Fibroblast of skin of right biceps (primary cell): ENCODE data around the gene PAK1.
"Not testable (repeated sequence)": the region's sequence is repeated elsewhere in the genome, so short reads cannot be mapped to it uniquely, and the experiment has no call there.

Source experiments
- DNase-seq: peaks from one replicate; pipeline ENCODE4 v3.0.0-alpha.2; 2013

PAK1 gene

DNA sequence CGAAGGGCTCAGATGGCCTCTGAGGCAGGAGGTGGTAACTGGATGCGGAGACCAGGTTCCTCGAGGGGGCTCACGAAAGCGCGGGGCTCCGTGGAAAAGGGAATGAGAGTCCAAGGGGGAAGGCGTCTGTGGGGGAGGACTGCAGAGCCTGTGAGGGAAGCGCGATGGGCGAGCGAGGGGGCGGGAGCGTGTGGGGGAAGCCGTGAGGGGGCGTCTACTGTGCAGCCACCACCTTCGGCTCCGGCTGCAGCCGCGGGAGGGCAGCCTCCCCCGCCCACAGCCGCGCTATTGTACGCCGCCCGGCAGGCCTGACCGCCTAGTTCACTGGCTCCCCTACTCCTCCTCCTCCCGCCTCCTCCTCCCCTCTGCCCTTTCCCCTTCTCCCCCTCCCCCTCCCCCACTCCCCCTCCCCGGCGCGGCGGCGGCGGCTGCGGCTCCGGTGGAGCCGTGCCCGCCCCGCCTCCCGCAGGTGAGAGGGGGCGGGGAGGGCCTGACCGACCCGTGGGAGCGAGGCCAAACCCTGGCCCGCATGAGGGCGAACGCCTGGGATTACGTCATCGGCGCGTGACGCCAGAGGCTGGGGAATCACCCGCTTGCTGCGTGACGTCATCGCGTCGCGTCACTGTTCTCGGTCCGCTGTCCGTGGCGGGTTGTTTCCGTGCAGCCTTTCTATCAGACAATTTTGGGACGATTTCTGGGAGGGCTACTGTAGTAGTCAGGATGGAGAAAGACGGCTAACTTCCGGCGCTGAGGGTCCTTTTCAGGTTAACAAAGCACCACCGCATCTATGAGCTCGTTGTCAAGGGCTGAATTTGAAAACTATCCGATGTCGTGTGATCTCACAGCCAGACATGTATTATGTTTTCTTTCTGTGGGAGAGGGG lies at the start of gene PAK1:
Gene PAK1, minus strand, starts transcription at position 294 of the 883 bp plus-strand sequence. CDS start 81,574 bp downstream, outside the sequence.
- peak; percentile 89 for DNase-seq

DNA sequence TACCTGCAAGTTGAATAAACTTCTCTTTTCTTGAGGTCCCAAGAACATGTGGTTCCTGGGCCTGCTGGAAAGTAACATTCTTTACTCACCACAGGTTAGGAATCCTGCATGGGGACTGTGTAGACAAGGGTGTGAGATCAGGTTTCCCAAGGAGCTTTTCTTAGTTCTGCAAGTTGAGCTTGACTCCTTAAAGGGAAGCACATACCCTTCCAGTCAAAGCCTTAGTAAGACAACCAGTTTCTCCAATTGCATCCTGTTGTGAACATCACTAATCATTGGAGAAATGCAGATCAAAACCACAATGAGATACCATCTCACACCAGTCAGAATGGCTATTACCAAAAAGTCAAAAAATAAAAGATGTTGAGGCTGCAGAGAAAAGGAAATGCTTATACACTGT lies 48.3 kb upstream of the PAK1 start:
- DNase-seq = peak; percentile 75

DNA sequence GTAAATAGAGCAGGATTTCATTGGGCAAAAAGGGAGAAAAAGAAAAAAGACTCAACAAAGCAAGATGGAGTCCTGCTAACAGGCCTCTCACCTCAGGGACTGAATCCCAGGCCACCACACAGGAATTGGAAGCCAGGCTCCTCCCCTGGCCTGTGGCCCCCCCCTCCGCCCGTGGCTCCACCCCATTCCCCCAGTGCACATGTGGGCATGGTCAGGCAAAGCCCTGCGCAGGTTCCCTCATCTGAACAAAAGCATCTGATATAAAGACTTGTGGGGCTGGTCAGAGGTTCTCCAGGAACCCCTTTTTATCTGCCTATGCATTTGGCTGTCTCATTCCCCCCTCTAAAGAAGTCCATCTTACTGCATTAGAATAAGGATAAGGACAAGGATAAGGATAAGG lies 46.0 kb upstream of the PAK1 start:
- DNase-seq = no peak

DNA sequence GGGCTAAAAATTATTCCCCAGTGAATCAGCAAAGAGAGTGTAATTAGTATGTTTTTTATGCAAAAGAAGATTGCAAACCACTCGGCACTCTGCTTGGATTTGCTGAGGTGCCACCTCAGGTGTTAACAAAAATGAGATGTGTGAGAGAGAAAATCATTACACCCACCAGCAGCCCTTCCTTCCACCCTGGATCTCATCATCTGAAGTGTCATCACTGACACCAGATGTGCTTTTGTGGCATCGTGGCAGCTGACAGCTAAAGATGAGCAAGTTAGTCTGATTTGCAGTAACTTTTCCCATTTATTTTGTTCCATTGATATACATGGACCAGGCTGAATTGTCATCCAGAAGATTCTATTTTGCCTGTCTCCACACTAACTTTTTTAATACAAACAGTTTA lies 44.6 kb upstream of the PAK1 start:
- no peak for DNase-seq

DNA sequence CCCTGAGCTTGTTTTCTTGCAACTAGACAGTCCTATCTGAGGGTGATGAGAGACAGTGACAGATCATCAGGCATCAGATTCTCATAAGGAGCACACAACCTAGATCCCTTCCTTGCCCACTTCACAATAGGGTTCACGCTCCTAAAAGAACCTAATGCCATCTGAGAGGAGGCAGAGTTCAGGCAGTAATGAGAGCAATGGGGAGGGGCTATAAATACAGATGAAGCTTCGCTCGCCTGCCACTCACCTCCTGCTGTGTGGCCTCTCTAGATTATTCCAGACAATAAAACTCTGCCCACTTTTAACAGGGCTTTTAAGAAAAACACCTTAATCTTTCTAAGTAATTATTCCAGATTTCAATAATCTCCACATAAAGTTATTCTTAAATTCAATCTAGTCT lies 43.9 kb upstream of the PAK1 start:
- no peak for DNase-seq

DNA sequence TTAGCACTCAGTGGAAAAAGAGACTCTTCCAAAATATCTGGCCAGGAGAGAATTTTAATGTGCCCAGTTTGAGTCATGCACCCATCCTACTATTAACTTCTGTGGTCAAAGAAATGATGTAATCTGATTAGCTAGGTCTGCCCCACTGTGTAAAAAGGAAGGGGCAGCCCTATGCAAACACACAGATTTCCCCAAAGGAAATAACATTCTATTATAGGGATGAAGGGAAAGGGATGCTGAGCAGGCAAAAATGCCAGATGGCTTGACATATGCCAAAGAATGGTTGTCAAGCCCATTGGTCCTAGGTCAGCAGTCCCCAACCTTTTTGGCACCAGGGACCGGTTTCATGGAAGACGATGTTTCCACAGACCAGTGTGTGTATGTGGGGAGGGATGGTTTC lies 43.3 kb upstream of the PAK1 start:
- DNase-seq = peak; percentile 8

DNA sequence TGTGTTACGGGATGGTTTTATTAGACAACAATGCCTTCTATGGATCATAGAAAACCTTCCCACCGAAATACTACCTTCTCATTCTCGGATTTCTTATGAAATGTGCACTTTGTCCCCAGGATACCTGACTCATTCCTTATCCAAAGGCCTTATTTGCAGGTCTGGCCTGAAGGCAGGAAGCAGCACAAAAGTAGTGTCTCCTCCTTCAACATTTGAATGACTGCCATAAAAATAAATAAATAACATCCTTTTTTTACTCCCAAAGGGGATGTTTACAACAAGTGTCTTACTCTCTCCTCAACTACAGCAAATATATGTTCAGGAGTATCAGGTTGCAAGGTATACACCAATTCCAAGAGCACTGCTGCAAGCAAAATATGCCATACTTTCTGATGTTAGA lies 41.6 kb upstream of the PAK1 start:
- DNase-seq = no peak

DNA sequence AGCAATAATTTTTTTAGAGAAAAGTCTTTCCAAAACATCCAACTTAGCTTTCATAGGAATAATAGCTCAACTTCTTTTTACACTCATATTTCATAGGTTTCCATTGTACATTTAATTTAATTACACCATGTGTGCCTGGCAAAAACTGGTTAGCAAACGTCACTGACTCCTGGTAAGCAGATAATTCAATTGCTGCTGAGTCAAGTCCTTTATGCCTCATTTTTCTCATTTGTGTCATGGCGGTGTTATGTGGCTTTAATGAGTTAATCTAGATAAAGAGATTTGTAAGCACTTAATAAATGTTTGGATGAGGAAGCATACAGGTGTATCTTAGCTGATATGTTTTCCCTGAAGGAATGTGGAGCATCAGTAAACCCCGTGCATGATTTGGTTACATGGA lies 41.2 kb upstream of the PAK1 start:
- DNase-seq = no peak

DNA sequence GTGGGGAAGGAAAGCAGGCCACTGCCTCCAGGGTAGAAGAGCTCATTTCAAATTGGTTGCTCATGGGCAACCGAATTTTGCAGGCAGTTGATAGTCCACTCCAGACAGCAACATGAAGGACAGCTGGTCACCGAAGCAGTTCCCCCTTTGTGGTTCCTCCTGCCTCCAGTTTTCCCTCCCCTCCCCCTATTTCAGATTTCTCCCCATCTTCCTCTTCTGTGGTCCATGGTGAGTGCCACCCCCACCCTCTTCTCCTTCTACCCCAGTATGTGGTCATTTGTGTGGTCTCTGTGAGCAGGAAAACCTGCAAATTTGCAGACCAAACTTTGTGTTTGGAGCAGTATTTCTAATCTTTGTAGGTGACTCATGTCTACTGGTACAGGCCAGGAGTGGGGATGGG lies 38.2 kb upstream of the PAK1 start:
- DNase-seq = no peak

DNA sequence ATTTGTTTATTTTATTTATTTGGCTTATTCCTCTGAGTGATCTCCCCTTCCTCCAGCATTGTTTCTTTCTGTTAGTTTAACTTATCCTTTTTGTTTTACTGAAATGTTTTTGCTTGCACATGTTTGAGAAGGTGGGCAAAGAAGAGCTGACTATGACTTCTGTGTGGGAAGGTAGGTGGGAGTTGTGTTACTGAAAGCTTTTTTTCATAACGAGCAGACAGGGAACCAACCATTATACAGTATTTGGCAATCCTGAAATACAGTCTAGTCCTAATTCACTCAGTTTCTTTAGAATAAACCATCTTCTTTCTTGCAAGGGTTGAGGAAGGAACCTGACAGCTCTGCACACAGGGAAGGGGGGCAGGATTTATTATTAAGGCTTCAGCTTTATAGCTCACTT lies 37.0 kb upstream of the PAK1 start:
- DNase-seq = no peak

DNA sequence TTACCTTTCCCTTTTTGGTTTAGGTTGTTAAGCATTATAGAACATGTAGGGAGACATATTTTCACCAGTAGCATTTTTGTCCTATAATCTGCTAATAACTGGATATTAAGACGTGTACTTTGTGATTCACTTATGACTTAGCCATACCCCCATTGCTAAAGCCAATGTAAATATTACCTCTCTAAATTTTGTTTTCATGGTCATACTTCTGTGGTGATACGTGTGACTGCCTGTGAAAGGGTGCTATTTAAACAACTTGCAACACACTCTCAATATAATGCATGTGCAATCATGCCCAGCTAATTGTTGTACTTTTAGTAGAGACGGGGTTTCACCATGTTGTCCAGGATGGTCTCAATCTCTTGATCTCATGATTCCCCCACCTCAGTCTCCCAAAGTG lies 36.2 kb upstream of the PAK1 start:
- no peak for DNase-seq

DNA sequence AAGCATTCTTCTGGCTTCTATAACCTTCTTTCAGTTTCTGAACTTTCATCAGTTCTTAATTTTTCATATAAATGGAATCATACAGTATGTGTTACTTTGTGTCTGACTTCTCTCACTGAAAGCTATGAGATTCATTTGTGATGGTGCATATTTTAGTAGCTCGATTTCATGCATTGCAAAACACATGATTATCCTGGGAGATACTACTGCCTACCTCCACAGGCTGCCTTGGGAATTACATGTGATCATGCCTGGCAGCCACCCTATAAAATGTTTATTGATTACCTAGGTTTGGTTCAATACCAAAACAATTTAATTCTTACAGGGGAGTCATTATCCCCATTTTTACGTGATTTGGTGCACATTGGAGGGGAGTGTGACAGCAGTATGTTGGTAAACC lies 34.1 kb upstream of the PAK1 start:
- DNase-seq = no peak

DNA sequence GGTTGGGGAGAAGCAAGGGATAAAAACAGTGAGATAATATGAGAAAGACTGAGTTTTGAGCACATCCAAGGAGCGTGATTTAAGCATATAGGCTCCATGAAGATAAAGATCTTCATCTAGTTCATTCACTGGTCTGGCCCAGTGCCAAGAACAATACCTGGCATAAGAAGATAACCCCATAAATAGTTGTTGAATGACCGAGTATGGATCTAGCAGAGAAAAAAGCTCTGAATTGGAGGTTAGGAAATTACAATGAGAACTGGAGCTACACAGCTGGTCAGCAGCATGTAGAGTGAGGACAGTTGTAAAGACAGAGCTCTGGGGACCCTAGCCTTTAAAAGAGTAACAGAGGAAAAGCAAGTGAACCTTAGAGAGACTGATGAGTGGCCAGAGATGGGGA lies 33.0 kb upstream of the PAK1 start:
- DNase-seq = peak; percentile 75

DNA sequence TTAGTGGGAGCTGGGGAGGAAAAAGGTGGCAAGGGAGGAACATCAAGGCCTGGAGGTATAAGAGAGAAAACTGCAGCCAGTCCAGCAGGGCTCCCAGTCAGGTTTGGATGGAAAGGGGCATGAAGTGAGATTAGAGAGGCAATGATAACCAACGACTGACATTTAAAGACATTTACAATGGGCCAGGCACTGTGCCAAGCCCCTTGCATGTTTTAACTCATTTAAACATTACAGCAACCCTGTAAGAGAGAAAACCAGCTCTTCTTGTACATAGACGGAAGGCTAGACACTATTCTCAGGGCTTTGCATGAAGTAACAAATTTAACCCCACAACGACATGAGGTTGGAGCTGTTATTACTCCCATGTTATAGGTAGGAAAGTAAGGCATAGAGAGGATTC lies 32.1 kb upstream of the PAK1 start:
- no peak for DNase-seq

DNA sequence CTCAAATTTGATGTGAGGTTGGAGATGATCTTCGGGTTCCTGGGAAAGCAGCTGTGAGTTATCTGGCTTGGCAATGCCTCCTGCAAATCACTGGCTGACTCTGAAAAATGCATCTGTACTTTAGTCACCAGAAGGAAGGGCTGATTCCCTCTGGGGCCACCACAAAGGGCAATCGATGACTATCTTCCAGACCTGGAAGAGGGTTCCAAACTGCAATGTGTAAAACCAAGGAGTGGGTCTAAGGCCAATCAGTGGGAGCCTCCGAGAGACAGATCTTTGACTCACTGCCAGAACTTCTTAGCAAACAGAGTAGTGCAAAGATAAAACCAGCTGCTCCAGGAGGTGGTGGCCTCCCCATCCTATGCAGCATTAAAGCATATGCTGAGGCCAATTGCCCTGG lies 29.1 kb upstream of the PAK1 start:
- DNase-seq = peak; percentile 67

DNA sequence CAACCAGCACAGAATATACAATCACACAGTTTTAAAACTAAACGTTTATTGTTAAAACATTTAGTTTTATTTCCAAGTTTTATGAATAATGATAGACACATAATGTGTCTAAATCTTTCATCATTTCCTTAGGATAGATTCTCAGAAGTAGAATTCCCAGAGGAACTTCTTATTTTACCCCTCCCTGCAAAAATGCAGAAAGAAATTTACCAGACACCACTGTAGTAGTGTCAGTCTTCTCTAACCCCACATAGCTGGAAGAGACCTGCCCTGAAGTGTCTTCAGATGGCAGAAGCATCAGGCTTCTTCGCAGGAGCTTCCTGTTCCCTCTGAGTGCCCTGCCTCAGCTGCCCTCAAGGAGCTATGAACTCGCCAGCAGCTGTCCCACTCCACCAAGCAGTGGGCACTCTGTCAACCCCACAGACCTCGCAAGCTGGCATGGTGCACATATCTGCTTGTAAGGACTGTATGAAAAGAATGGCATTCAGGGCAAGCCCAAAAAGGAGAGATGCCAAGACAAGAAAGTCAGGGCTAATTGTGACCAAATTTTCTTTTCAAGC lies 28.5 kb upstream of the PAK1 start:
- DNase-seq = peak; percentile 41

DNA sequence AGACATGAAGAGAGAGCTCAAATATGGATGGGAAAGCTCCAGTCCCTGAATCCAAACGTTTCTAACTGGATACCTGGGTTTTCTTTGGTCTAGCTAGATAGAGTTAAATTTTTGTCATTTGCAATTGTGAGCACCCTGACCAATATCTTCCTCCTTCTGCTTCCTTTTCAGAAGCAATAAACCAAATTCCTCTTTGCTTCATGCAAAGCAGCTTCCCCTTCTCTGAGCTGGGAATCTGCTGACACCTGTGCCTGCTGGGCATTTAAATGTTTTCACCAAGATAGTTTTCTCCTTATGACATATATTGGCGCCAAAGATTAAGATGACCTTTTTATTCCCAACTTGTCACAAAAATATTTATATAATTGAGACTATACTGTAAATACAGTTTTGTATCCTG lies 27.9 kb upstream of the PAK1 start:
- DNase-seq = no peak

DNA sequence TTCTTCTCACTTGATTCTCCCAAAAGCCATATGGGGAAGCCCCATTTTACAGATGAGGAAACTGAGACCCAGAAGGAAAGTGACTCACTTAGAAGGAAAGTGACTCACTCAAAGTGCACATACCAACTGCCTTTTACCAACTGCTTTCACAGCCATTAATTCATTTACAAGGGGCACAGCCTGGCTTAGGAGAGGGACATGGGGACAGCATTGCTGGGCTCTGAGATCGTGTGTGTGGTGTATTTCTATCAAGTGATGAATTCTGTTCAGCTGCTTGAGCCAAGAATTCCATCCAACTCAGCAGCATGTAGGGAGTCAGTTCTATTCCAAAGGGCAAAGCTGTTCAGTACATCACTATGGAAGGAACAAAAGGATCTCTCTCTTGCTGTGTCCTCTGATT lies 23.5 kb upstream of the PAK1 start:
- peak; percentile 18 for DNase-seq

DNA sequence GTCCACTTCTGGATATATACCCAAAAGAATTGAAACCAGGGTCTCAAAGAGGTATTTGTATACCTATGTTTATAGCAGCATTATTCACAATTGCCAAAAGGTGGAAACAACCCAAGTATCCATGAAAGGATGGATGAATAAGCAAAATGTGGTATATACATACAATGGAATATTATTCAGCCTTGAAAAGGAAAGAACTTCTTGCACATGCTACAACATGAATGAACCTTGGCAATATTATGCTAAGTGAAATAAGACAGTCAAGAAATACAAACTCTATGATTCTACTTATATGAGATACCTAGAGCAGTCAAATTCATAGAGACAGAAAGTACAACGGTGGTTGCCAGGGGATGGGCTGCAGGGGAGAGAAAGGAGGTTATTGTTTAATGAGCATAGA lies 21.6 kb upstream of the PAK1 start:
- no peak for DNase-seq

DNA sequence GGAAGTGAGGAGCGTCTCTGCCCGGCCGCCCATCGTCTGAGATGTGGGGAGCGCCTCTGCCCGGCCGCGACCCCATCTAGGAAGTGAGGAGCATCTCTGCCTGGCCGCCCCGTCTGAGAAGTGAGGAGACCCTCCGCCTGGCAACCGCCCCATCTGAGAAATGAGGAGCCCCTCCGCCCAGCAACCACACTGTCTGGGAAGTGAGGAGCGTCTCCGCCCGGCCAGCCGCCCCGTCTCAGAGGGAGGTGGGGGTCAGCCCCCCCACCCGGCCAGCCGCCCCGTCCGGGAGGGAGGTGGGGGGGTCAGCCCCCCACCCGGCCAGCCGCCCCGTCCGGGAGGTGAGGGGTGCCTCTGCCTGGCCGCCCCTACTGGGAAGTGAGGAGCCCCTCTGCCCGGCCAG lies 16.1 kb upstream of the PAK1 start:
- DNase-seq = not testable (repeated sequence)

DNA sequence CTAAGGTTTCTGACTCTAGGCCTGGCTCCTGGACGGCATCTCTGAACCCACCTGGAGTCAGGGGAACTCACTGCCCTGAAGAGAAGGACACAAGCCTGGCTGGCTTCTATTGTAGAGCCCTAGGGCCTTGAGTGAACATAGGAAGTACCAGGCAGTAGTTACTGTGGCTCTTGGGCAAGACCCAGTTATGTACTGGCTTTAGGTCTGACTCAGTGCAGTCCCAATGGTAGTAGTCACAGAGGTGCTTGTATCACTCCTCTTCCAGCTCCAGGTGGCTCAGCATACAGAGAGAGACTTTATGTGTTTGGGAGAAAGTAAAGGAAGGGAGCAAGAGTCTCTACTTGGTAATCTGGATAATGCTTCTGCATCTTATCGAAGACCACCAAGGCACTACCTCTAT lies 13.9 kb upstream of the PAK1 start:
- DNase-seq = no peak

DNA sequence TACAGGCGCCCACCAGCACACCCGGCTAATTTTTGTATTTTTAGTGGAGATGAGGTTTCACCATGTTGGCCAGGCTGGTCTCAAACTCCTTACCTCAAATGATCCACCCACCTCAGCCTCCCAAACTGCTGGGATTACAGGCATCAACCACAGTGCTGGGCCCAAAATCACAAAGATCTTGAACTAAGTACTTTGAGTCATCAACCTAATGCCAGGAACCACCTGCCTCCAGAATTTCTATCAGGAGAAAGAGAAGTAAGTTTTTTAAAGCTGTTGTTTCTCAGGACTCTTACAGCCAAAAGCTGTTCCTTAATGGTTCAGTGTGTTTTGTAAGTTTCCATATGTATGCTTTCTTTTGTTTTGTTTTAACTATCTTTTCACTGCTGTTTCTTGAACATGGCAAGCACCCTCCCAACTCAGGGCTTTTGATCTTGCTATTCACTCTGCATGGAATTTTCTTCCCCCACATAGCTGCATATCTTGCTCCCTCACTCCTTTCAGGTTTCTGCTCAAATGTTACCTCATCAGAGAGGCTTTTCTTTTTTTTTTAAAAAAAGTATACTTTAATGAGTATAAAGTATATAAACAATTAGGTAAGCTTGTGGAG lies 6.0 kb upstream of the PAK1 start:
- DNase-seq = no peak

DNA sequence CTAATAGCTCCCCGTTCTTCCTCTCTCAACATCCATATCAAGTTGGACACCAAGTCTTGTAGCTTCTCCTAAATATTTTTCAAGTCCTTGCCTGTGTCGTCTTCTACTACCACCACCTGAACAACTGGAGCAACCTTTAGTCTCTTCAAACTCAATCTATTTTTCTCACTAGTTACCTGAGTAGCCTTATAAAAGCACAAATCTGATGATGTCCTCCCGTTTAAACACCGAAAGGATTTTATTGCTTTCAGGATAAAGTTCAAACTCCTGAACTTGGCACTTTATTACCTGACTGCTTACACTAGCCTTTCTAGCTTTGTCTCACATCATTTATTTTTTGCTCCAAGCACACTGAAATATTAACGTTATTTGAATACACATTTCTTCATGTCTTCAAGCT lies 1.3 kb upstream of the PAK1 start:
- DNase-seq = no peak

DNA sequence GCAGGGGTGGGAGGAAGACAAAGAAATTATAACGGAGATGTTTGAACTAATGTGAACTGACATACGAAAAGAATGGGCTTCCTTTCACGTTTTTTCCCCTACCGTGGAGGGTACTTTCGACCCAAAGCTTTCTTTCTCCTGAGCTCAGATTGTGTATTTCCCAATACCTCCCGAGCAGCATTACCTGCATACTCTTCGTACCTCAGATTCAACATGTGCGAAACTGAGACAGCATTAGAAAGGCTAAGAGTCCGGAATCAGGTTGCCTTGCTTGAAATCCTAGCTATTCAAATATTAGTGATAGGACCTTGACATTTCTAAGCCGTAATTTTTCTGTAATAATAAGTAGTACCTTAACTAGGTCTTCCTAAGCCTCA lies 778 bp upstream of the PAK1 start:
- DNase-seq = no peak
